ENCODE data around the gene ZNF579. TPM values are rescaled to one million over a fixed set of nuclear protein-coding genes. Genes with fewer than 3 reads are reported as not detected.

The ZNF579 gene
- total RNA-seq, 2 experiments from 2014 or later, result 6.7 to 7.1 TPM

DNA sequence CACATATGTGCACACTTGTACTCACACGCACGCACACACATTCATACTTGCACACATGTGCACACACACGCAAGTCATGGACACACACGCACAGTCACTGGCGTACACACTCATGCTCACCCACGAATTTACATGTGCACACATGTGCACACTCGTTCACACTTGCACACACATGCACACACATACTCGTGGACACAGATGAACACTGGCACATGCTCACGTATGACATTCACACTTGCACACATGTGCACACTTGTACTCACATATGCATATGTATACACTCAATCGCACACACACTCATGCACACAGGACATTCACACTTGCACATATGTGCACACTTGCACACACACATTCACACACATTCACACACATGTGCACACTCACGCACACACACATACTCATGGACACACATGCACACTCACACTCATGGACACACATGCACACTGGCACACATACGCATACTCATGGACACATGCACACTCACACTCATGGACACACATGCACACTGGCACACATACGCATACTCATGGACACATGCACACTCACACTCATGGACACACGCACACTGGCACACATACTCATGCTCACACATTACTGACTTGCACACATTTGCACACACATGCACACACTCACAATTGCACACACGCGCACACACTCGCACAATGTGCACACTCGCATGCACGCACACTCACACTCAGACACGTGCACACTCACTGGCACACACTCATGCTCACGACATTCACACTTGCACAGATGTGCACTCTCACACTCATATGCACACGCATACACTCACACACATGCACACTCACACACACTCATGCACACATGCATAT, 53.2 kb downstream of the ZNF579 start:
- Histone ChIP-seq H3K27me3 (ENCODE audit: control insufficient read depth in 1 of 2, insufficient read depth in 2 of 2, low read length in 2 of 2) (no peaks in the 10 kb centered on the region), H3K4me1 (ENCODE audit: insufficient read depth, low read length) (no peaks in the 10 kb centered on the region), H3K36me3 (ENCODE audit: insufficient read depth, low read length) (no peaks in the 10 kb centered on the region), H3K4me3 (ENCODE audit: low read length) (no peak overlapping the region), H3K9me3 (ENCODE audit: control insufficient read depth in 1 of 2, insufficient read depth in 1 of 2, low read length in 2 of 2) (no peaks in the 10 kb centered on the region), H3K27ac (ENCODE audit: low read depth in 1 of 2, low read length in 2 of 2) (no peak overlapping the region)
- intact Hi-C loops (cut with DNase I, micrococcal nuclease), result no loop called here
- TF ChIP-seq, protein P1, sequence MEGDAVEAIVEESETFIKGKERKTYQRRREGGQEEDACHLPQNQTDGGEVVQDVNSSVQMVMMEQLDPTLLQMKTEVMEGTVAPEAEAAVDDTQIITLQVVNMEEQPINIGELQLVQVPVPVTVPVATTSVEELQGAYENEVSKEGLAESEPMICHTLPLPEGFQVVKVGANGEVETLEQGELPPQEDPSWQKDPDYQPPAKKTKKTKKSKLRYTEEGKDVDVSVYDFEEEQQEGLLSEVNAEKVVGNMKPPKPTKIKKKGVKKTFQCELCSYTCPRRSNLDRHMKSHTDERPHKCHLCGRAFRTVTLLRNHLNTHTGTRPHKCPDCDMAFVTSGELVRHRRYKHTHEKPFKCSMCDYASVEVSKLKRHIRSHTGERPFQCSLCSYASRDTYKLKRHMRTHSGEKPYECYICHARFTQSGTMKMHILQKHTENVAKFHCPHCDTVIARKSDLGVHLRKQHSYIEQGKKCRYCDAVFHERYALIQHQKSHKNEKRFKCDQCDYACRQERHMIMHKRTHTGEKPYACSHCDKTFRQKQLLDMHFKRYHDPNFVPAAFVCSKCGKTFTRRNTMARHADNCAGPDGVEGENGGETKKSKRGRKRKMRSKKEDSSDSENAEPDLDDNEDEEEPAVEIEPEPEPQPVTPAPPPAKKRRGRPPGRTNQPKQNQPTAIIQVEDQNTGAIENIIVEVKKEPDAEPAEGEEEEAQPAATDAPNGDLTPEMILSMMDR (IDR thresholded peaks at IDR 0.05), result no peak
- DNase-seq (no peak), ATAC-seq (ENCODE audit: poor library complexity) (no peak)
- POLR2A ChIA-PET, result interaction anchor here (1.2 to 1.5 kb wide), 2 partner anchors 72 to 107 kb away, joined by 3 to 5 read pairs; partner anchors contain the start of gene FIZ1
- H3K9me3 Mint-ChIP-seq, result no peaks in the 10 kb centered on the region
- H3K27ac Mint-ChIP-seq, result no peak overlapping the region
- H3K4me1 Mint-ChIP-seq (ENCODE audit: low read depth), result no peaks in the 10 kb centered on the region
- no peak overlapping the region for H3K4me3 Mint-ChIP-seq
- H3K36me3 Mint-ChIP-seq (ENCODE audit: low read depth), result no peaks in the 10 kb centered on the region
- CTCF ChIA-PET, result no interaction called here
- H3K27me3 Mint-ChIP-seq, result no peaks in the 10 kb centered on the region

Other genes starting within 250 kb of the ZNF579 start
- 100 to 1,000 TPM; 113 to 115 TPM for gene KMT5C, start 241.0 kb downstream of the ZNF579 start, total RNA-seq
- under 1 TPM in 1 of 2 experiments, not detected in 1; 0.28 TPM for gene COX6B2, start 226.1 kb downstream of the ZNF579 start, total RNA-seq
- gene GARIN5B, start 217.6 kb downstream of the ZNF579 start, total RNA-seq, result under 1 TPM in 1 of 2 experiments, not detected in 1; 0.08 TPM
- gene IL11, start 210.4 kb downstream of the ZNF579 start, total RNA-seq, result under 1 TPM; 0.22 to 0.92 TPM
- gene TMEM190, start 204.0 kb downstream of the ZNF579 start, total RNA-seq, result not detected
- 10 to 100 TPM; 14.2 to 14.3 TPM for gene TMEM238, start 196.6 kb downstream of the ZNF579 start, total RNA-seq
- gene RPL28, start 194.9 kb downstream of the ZNF579 start, total RNA-seq, result 1,000 to 10,000 TPM; 3,995 to 4,178 TPM
- 10 to 100 TPM; 50.9 to 62.9 TPM for gene UBE2S, start 173.1 kb downstream of the ZNF579 start, total RNA-seq
- gene SHISA7, start 137.5 kb downstream of the ZNF579 start, total RNA-seq, result not detected
- gene ISOC2, start 119.2 kb downstream of the ZNF579 start, total RNA-seq, result 1 to 10 TPM; 1.5 to 2.2 TPM
- not detected for gene C19orf85, start 116.1 kb downstream of the ZNF579 start, total RNA-seq
- gene ZNF628, start 104.2 kb downstream of the ZNF579 start, total RNA-seq, result 10 to 100 TPM; 26.6 to 27.2 TPM
- gene NAT14, start 95.7 kb downstream of the ZNF579 start, total RNA-seq, result 10 to 100 TPM; 10.5 to 14.7 TPM
- gene SSC5D, start 92.4 kb downstream of the ZNF579 start, total RNA-seq, result 1 to 10 TPM in 1 of 2 experiments, under 1 TPM in 1; 0.42 to 1.3 TPM
- gene SBK2, start 43.7 kb downstream of the ZNF579 start, total RNA-seq, result not detected
- gene SBK3, start 35.3 kb downstream of the ZNF579 start, total RNA-seq, result not detected
- 1 to 10 TPM; 5.5 to 7.3 TPM for gene FIZ1, start 18.7 kb upstream of the ZNF579 start, total RNA-seq
- 10 to 100 TPM in 1 of 2 experiments, 1 to 10 TPM in 1; 9.6 to 10.3 TPM for gene ZNF524, start 19.4 kb upstream of the ZNF579 start, total RNA-seq
- gene ZNF865, start 24.8 kb upstream of the ZNF579 start, total RNA-seq, result 10 to 100 TPM; 12.0 to 12.9 TPM
- gene ZNF784, start 43.7 kb upstream of the ZNF579 start, total RNA-seq, result 10 to 100 TPM; 11.2 to 11.8 TPM
- gene ZNF580, start 60.2 kb upstream of the ZNF579 start, total RNA-seq, result 10 to 100 TPM; 45.2 to 46.6 TPM
- gene ZNF581, start 62.8 kb upstream of the ZNF579 start, total RNA-seq, result 10 to 100 TPM; 23.1 to 24.7 TPM
- 1 to 10 TPM; 1.7 to 1.8 TPM for gene CCDC106, start 67.4 kb upstream of the ZNF579 start, total RNA-seq
- 100 to 1,000 TPM; 209 to 212 TPM for gene U2AF2, start 74.2 kb upstream of the ZNF579 start, total RNA-seq
- 10 to 100 TPM; 39.0 to 40.5 TPM for gene EPN1, start 94.4 kb upstream of the ZNF579 start, total RNA-seq
- gene NLRP9, start 157.6 kb upstream of the ZNF579 start, total RNA-seq, result not detected
- gene RFPL4A, start 178.2 kb upstream of the ZNF579 start, total RNA-seq, result not detected
- not detected for gene RFPL4AL1, start 188.3 kb upstream of the ZNF579 start, total RNA-seq

Measured in CD4-positive, alpha-beta T cell (primary cell).